SK-N-SH treated with all-trans-retinoic acid at 6 μM for 48 hours (cell line): ENCODE results near the gene BATF.

Experiments used
- RARB ChIP-seq: fragments of 250-450 bp; sonication (Bioruptor Pico); IDR thresholded peaks from 2 replicates; pipeline ENCODE4 v1.8.0; 2021; ENCODE audit warnings: mild to moderate bottlenecking, moderate library complexity
- SNAI2 ChIP-seq: fragments of 250-450 bp; sonication (Bioruptor Pico); IDR thresholded peaks from 2 replicates; pipeline ENCODE4 v1.5.0; 2020; ENCODE audit warnings: mild to moderate bottlenecking, moderate library complexity
- TCF4 ChIP-seq: fragments of 250-450 bp; sonication (Bioruptor Pico); IDR thresholded peaks from 2 replicates; pipeline ENCODE4 v1.8.0; 2021; ENCODE audit warnings: mild to moderate bottlenecking, moderate library complexity, borderline replicate concordance
- TOX ChIP-seq: fragments of 250-450 bp; sonication (Bioruptor Pico); IDR thresholded peaks from 2 replicates; pipeline ENCODE4 v1.8.0; 2021; ENCODE audit warnings: mild to moderate bottlenecking, moderate library complexity, borderline replicate concordance
- ZC3H10 ChIP-seq: fragments of 250-450 bp; sonication (Bioruptor Pico); IDR thresholded peaks from 2 replicates; pipeline ENCODE4 v1.5.1; 2021; ENCODE audit warnings: mild to moderate bottlenecking, moderate library complexity
- TF ChIP-seq, protein P1 (sequence below): fragments of 250-450 bp; sonication (Bioruptor Pico); IDR thresholded peaks from 2 replicates; pipeline ENCODE4 v1.8.0; 2020; ENCODE audit warnings: mild to moderate bottlenecking, moderate library complexity, borderline replicate concordance
- TF ChIP-seq, protein P2 (sequence below): fragments of 250-450 bp; sonication (Bioruptor Pico); IDR thresholded peaks from 2 replicates; pipeline ENCODE4 v1.5.1; 2020; ENCODE audit warnings: low read depth, mild to moderate bottlenecking, moderate library complexity

DNA sequence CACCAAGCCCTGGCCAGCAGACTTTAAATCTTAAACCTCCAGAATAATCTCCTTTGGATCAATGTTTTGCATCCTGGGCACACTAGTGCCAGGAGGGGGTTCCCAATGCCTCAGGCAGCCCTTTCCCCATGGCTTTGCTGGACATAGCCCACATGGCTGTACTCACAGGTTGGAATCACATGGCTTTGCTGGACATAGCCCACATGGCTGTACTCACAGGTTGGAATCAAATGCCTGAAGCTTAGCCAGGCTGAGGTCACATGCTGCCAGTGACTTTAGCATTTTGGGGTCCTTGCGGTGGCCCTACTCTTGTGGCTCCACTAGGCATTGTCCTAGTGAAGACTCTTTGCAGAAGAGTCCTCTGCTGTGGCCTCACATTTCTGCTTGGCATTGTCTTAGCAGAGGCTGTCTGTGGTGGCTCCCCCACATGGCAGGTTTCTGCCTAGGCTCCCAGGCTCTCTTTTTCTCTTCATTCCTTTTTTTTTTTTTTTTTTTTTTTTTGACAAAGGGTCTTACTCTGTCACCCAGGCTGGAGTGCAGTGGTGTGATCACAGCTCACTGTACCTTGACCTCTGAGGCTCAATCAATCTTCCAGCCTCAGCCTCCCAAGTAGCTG, 69.2 kb downstream of the BATF start:
- TF ChIP-seq TCF4 (CRISPR knock-in tag) (no peak), ZC3H10 (CRISPR knock-in tag) (no peak), TOX (CRISPR knock-in tag) (no peak), RARB (CRISPR knock-in tag) (no peak), SNAI2 (CRISPR knock-in tag) (no peak)
- TF ChIP-seq, protein P1, sequence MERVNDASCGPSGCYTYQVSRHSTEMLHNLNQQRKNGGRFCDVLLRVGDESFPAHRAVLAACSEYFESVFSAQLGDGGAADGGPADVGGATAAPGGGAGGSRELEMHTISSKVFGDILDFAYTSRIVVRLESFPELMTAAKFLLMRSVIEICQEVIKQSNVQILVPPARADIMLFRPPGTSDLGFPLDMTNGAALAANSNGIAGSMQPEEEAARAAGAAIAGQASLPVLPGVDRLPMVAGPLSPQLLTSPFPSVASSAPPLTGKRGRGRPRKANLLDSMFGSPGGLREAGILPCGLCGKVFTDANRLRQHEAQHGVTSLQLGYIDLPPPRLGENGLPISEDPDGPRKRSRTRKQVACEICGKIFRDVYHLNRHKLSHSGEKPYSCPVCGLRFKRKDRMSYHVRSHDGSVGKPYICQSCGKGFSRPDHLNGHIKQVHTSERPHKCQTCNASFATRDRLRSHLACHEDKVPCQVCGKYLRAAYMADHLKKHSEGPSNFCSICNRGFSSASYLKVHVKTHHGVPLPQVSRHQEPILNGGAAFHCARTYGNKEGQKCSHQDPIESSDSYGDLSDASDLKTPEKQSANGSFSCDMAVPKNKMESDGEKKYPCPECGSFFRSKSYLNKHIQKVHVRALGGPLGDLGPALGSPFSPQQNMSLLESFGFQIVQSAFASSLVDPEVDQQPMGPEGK: no peak
- TF ChIP-seq, protein P2, sequence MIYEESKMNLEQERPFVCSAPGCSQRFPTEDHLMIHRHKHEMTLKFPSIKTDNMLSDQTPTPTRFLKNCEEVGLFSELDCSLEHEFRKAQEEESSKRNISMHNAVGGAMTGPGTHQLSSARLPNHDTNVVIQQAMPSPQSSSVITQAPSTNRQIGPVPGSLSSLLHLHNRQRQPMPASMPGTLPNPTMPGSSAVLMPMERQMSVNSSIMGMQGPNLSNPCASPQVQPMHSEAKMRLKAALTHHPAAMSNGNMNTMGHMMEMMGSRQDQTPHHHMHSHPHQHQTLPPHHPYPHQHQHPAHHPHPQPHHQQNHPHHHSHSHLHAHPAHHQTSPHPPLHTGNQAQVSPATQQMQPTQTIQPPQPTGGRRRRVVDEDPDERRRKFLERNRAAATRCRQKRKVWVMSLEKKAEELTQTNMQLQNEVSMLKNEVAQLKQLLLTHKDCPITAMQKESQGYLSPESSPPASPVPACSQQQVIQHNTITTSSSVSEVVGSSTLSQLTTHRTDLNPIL (CRISPR knock-in tag): no peak
